Skeletal muscle cell (primary cell): Measurements from ENCODE around the gene PCSK7.

Source experiments
- DNase-seq: peaks from one replicate; pipeline ENCODE4 v3.0.0-alpha.2; 2010; ENCODE audit warnings: low read depth
- H3K4me3 ChIP-seq: 2 replicates; pipeline ENCODE4 v1.5.1; 2011; ENCODE audit warnings: low read depth, mild to moderate bottlenecking, control low read depth, low read length, moderate library complexity

Gene PCSK7

DNA sequence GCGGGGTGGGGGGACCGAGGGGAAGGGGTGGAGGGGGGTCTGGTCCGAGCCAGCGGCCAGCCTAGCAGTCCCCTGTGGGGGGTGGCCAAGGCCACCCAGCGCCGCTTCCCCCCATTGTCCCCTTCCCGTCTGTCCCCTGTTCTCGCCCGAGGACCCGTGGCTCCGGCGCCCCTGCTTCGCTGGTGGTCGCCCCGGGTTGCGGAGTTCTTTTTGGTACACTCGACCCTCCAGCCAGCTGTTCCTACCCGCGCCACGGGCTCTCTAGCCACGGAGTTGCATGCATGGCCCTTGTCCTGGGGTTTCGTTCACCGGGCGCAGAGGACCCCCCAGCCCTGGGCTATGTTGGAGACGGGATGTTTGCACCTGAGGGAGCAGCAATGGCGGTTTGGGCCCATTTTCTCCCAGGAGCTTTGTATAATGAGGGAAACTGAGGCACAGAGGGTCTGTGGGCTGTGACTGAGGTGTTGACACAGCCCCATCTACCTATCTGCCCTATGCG is 1.1 kb upstream of the PCSK7 start:
- peak overlapping the region; percentile 85 for H3K4me3 ChIP-seq
- DNase-seq: no peak

DNA sequence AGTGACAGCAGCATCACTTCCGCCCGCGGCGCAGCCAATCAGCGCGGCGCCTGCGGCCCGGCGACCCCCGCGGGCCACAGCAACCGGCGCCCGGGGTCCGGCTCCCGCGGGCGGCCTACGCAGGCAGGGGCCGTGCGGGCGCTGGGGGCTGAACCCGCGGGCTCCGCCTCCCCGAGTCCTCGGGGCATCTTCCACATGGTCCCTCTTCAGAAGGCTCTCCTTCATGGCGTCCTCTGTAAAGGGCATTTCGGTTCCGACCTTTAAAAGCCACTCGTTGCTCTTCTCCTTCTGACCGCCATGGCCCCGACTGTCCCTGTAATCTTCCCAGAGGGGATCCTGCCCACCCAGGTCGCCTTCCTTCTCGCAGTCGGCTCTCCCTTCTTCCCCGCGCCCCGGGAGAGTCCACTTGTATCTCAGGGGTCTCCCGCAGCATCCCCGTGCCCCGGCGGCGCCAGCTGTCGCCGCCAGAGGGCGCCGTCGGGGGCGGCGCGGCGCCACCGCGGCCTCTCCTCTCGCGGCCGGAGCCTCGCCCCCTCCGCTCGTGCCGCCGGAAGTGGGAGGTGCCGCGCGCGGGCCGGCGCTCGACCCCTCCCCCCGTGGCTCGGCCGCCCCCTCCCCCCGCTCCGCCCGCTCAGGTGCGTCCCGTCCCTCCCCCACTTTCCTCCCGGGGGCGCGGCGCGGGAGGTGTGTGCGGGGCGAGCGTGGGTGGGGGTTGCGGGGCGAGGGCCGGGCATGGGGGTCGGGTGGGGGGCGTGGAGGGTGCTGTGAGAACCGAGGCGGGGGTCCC is 412 bp upstream of the PCSK7 start, which contains the start of gene RNF214:
Gene RNF214, plus strand, starts transcription at position 580 of the 787 bp plus-strand sequence. CDS start 1,602 bp downstream, outside the sequence.
- peak within 1 kb of the TSS; percentile 85 for H3K4me3 ChIP-seq
- no peak for DNase-seq

DNA sequence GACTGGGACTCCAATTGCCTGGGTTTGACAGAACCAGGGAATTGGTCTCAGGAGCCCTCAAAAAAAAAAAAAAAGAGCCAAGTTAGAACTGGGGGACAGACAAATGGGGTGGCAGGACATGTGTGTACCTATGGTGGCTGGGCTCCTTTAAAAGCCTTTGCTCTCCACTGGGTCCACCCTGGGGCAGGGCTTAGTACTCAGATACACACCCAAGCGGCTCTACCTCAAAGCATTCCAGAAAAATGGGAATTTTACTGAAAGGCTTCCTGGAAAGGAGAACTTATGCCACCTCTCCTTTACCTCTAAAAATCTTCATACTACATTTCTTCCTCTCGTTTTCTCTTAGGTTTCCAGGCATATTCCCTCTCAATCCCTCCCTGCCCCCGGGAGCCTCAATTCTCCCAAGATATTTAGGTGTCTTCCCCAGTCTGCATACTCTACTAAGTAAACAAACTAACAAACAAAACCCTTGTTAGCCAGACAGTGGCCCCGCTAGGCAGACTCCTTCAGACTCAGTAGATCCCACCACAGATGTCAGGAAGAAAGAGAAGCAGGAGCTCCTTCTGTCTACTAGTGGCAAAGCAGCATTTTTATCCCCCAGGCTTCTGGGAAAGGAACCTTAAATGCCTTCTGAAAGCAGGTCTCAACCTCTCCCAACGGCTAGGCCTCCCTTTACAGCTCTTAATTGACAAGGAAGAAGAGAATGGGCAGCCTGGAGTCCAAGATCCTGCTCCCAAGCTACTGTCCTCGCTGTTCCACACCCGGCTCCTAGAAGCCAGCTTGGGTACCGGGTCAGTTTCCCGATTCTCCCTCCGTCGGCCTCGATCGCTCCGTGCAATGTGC is 653 bp downstream of the PCSK7 start:
- peak overlapping the region; percentile 85 for H3K4me3 ChIP-seq
- no peak for DNase-seq

DNA sequence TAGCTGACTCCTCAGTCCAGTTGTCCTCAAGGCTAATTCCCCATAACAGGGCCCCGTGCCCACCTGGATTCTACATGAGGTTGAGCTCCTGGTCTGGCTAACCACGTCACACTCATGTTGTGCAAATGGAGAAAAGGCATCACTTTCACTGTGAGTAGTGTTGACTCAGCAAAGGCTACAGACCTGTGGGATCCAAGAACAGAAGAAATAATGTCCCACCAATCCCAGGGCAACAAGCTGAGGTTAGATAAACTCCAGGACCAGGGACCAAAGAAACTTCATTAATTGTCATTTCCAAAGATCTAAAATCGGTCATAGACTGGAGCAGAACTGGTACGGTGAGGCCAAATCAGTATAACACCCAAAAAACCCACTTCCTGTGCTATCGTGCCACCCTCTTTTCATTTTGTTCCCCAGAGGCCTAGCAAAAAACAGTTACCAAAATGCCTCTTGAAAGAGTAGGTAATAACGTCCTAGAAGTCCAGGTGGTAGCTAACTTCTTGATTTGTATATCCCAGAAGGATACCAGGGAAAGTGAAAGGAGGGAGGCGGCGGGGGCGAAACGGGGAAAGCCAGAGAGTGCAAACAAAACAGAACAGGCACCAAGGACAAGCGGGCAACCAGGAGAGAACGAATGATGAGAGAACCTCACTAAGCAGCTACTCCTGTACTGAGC is 1.4 kb downstream of the PCSK7 start:
- peak overlapping the region; percentile 85 for H3K4me3 ChIP-seq
- no peak for DNase-seq

DNA sequence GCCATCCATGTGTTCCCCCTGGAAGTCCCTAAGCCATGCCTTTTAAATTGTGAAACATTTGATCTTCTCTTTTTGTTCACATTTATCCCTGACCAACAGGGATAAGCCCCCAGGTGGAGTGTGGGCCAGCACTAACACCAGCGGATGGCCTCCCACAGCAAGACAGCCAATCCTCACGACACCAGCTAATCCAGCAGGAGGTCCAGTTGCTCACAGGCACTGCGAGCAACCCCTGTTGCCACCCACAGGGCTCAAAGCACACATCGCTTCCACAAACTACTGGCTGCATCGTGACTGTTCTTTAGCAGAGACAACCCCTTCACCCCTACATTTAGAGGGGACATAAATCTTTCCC is 2.0 kb downstream of the PCSK7 start:
- no peak for DNase-seq
- H3K4me3 ChIP-seq: no peak overlapping the region

DNA sequence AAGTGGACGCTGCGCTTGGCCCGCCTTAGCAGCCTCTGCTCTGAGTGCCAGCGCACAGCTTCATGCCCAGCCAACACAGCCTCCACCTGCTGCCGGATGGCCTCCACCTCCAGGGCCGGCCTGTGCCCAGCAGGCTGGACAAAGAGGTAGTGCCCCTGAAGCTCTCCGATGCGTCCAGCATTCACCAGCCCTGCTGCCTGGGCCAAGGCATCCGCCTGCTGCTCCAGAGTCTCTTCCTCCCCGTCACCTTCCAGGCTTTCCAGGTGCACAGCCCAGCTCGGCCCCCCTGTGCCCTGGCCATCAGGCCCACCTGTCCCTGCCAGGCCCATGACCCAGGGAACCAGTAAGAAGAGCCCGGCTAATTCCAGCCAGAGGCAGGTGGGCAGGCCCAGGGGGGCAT is 2.5 kb downstream of the PCSK7 start:
- no peak overlapping the region for H3K4me3 ChIP-seq
- DNase-seq: no peak

DNA sequence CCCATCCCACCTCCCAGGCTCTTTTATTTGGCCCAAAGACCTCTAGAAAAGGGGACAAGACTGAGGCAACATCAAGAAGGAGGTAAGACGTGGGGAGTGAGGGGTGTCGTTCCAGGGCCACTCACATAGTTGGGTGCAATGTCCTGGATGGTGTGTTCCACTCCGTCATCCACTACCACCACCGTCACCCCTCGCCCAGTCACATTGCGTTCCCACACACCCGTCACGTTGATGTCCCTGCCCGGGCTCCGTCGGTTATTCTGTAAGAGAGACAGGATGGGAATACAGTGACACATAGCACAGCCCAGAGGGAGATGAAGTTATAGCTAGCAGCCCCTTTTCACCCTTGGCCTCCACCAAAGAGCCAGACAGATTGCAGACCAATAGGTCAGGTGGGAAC is 3.8 kb downstream of the PCSK7 start:
- no peak for DNase-seq
- H3K4me3 ChIP-seq: no peak overlapping the region

DNA sequence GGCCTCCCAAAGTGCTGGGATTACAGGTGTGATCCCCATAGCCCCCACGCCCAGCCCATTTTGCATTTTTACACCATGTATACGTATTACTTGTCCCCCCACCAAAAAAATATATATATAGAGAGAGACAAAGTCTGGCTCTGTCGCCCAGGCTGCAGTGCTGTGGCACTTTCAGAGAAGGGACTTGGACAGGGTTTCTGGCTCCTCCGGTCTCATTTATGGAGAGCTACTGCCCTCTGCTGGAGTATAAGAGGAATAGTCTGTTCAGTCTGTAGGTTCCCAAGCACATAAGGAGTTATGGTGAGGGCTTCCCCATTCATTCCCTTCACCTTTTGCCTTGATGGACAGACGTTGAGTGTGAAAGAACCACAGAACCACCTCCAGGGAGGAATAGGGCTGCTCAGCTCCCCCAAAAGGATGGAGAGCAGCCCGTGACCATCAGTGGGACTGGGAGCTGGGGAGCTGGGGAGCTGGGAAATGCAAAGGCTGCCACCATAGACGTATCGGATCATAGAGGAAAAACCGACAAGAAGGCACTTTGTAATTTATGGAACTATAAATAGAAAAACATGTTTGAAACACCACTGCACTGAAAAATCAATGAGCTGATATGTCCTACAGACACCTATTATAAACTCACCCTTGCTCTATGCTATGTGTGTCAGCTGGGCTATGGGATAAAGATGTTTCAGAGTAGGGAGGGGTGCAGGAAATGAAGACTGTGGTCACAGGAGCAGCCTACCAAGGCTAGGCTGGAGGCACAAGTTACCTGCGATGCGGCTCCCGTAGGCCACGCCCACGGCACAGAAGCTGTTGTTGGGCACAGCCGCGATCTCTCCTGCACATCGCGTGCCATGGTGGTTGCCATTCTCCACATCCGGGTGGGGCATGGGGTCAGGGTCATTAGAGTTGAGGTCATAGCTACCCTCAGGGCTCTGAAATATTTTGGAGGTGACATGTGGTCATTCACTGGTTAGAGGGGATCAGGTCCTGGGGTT is 5.2 kb downstream of the PCSK7 start:
- peak; percentile 30 for DNase-seq
- no peak overlapping the region for H3K4me3 ChIP-seq

DNA sequence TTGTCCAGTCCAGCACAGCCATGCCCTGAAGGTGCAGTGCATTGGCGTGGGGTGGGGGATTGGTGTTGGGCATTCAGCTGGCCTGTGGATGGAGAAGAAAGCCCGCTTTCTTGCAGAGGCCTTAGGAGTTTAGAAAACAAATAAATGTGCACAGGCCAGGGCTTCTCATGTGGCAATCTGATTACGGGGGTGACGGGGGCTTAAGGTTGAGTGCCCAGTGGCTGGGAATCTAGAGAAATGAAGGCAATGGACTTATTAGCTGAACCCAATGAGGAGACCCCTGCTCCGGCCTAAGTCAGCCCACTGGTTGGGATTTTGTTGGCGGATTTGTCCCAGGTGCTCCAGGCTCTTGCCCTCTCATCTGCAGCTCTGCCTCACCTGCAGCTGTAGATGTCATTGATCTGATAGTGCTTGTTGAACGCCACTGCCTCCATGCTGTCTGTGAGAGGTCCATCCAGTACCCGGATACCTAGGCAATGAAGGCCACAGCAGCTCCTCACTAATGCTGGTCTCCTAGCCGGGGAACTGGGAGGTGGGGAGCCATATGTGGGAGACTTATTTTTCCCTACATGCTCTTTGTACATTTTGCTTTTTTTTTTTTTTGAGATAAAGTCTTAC is 6.2 kb downstream of the PCSK7 start:
- no peak overlapping the region for H3K4me3 ChIP-seq
- no peak for DNase-seq

DNA sequence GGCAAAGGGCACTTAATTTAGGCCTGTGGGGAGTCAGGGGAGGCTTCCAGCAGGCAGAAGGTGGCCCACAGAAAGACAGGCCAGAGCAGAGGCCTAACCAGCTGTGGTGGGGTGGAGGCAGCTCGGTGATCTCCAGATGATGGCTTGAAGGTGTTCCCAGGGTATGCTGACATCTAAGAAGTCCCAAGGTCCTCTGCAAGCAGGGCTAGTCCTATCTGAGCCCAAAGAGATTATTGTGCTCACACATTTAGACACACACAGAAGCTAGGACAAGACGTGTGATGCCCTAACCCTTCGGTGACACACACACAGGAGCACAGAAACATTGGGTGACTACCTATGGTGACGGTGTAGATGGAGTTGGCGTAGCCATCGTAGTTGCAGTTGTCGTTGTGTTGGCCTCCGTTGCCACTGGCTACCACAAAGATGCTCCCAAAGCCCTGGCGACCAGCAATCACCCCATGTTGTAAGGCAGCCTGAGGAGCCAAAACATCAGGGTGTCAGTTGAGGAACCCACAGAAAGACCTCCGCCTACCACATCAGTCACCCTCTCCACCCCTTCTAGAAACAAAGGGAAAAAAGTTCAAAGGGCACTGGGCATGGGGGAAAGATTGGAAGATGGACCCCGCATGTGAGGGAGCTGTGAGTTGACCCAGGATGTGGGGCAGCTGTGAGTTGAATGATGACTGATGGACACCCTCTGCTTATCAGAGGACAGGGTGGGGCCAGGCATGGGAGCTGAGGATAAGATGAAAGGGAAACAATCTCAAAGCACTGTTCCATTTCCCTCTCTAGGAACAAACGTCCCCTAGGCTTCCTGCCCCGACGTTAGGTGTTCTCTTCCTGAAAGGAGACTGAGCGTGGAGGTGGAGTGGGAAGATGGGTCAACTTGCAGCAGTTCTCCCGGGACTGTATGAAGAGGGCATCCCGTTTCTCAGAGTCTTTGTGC is 7.9 kb downstream of the PCSK7 start:
- no peak overlapping the region for H3K4me3 ChIP-seq
- no peak for DNase-seq

DNA sequence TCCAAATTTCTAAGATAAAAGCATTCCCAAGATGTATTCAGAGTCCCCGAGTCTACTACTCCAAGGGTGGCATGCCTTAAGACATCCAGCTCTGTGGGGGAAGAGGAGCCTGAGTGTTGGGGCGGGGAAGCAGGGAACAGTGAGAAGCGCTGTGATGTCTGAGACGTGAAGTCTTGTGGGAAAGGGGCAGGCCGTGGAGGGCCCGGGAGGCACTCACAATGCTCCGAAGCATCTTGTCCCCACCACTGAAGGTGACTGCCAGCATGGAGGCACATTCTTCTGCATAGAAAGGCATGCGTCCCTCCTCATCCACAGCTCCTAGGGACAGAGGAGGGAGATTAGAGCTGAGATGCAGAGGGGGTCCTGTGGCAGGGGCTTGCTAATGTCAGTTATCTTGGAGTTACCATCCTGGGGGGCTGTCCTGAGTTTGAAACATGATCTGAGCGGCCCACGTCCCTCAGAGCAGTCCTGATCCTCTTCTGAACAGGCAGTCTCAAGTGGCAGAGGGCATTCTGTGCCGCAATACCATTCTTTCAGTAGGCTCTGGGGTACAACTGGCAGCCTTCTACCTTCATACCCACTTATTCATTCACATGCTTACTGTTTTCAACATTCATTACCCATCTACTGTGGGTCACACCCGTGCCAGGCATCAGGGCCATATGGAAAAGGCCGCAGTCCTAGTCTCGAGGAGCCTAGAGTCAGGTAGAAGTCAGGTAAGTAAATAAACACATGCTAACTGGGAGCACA is 8.7 kb downstream of the PCSK7 start:
- DNase-seq: no peak
- H3K4me3 ChIP-seq: no peak overlapping the region

DNA sequence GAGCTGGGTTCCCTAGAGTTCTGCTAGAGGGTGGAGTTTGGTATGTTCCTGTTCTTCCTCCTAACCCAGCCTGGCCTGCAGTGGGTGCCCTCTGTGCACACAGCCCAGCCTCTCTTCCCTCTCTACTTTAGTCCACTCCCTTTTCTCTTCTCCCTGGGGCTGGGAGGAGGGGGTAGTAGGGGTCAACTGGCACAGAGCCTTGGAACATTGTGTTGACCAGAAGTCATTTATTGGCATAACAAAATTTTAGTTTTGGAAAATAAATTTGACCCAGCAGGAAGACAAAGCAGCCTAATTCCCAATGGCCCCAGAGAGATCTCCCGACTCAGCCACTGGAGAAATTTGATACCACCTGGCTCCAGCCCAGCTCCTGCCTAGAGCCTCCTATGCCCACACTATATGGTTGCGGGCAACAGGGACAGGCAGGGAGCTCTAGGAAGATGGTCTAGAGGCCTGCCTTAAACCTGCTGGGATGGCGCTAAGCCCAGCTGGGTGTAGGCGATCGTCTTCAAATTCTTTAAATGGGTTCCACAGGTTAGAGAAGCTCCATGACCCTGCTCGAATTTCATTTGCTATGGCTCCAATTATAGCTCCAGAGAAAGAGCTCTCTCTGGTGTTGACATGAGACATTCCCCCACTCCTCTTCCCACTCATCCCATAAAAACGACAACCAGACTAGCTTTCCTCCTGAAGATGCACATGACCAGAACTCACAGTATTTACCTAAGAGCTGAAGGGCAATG is 9.9 kb downstream of the PCSK7 start:
- H3K4me3 ChIP-seq: no peak overlapping the region
- DNase-seq: peak; percentile 56

DNA sequence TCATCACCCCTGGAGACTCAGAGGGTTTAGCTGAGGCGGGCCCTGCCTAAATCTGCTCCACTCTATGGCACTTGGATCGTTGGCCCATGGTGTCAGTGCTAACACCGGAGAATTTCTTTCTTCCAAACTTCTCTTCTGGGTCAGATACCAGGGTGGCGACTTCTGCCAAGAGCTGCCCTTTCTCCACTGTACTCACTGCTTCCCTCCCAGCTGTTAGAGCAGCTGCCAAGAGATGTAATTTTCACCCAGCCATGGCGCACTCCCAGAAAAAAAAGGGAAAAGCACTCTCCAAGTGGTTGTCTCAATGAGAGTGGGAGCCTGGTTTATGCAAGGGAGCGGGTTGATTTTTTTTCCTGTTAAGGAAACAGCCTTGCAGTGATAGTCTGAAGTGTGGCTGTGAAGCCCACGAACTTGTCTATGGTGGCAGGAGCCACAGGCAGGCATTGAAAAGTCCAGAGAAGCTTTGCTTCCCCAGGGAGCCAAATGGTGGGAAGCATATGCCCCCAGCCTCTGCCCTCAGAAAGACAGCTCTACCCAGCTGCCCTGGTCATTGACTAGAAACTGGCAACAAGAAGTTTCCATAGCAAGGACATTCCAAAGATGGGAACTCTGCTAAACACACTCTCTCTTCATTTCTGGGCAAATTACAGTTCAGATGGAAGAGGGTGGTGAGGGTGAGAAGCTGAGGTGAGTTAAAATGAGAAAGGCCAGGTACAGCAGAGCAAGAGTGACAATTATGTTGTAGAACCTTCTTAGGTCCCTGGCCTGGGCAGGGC is 10.7 kb downstream of the PCSK7 start:
- DNase-seq: no peak
- no peak overlapping the region for H3K4me3 ChIP-seq

DNA sequence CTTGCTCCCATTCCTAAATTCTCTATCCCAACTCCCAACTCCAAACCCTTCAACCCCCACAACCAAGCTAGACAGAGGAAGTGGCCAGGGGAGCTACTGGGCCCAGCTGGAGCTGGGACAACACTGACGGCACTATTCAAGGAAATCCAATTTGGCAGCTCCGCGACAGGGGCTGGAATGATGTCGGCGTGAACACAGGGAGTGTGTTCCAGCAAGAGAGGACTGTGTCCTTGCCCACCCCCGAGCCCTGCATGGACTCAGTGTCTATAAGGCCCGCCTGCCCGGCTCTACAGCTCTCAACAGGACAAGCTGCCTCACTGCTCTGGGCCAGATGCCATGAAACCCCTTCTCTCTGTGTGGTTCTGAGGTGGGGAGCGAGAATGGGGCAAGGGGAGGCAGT is 11.3 kb downstream of the PCSK7 start:
- no peak overlapping the region for H3K4me3 ChIP-seq
- no peak for DNase-seq

DNA sequence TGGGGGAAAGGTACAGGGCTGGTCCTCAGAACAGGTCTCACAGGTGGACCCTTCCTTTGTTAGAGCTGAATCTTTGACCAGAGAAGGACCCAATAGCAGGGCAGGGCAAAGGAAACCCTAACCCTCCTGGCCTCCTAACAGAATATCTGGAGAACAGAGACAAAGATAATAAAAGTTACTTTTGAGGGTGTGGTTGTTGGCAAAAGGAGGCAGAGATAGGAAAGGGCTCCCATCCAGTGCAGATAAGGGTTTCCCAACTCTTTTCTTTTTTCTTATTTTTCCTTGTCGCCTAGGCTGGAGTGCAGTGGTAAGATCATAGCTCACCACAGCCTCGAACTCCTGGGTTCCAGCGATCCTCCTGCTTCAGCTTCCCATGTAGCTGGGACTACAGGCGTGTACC is 11.9 kb downstream of the PCSK7 start:
- no peak for DNase-seq
- H3K4me3 ChIP-seq: no peak overlapping the region
